B cell (primary cell): ENCODE results near the gene STX7. TPM values are rescaled to one million over a fixed set of nuclear protein-coding genes. Genes with fewer than 3 reads are reported as not detected.
A peak's percentile ranks its signal among the peaks of the same experiment; 100 is the strongest.

Experiments used
- ATAC-seq: fragments of 200-7000 bp; cut with Tn5 transposase; one replicate; pipeline ENCODE4 v1.10.0; 2021; ENCODE audit warnings: low read depth, mild to moderate bottlenecking, moderate number of reproducible peaks, moderate library complexity
- CTCF ChIA-PET: fragments of 350-600 bp; sonication (Branson Sonifier 250); formaldehyde crosslinking; loops from one replicate; lab custom pipeline; 2021; ENCODE audit warnings: antibody characterized with exemption, inconsistent platforms; lab: Charles Lee
- POLR2A ChIA-PET: fragments of 350-600 bp; sonication (Branson Sonifier 250); formaldehyde crosslinking; loops from one replicate; lab custom pipeline; 2021; ENCODE audit warnings: antibody characterized with exemption; lab: Charles Lee
- DNase-seq: peaks from one replicate; pipeline ENCODE4 v3.0.0; 2013
- H2AFZ ChIP-seq: 2 replicates; pipeline ENCODE4 v1.6.1; 2012; ENCODE audit warnings: mild to moderate bottlenecking, low read depth, low read length; ENCODE audit not compliant: insufficient read depth, poor library complexity, severe bottlenecking
- H3K27ac ChIP-seq, 2 donors: 1 replicate in 1 of 2; 2 replicates in 1 of 2; pipeline ENCODE4 v1.5.1; 2012 to 2013; ENCODE audit warnings: low read length in 2 of 2, mild to moderate bottlenecking in 2 of 2, moderate library complexity in 1 of 2
- H3K27me3 ChIP-seq, 4 experiments: fragments of 200-600 bp in 1 of 4; sonication (generic) in 1 of 4; replicated peaks in 1 of 4; 1 replicate in 2 of 4; 2 replicates in 2 of 4; pipeline versions ENCODE4 v1.6.1 to v1.7.0; 2013 to 2016; ENCODE audit warnings: low read length in 3 of 4, mild to moderate bottlenecking in 2 of 4, mixed read lengths in 1 of 4, moderate library complexity in 1 of 4; ENCODE audit not compliant: insufficient read depth in 4 of 4, control insufficient read depth in 3 of 4; ENCODE audit errors: control extremely low read depth in 1 of 4
- H3K36me3 ChIP-seq, 2 experiments: replicated peaks in 1 of 2; 1 replicate in 1 of 2; 2 replicates in 1 of 2; pipeline versions ENCODE4 v1.6.1 to v1.7.1; 2013; ENCODE audit warnings: low read length in 1 of 2; ENCODE audit not compliant: insufficient read depth in 2 of 2, control insufficient read depth in 1 of 2; ENCODE audit errors: control extremely low read depth in 1 of 2, extremely low read depth in 1 of 2
- H3K4me1 ChIP-seq, 2 donors: fragments of 200-600 bp in 1 of 2; sonication (generic) in 1 of 2; 1 replicate in 1 of 2; 2 replicates in 1 of 2; pipeline versions ENCODE4 v1.5.1 to v1.6.1; 2013 to 2017; ENCODE audit warnings: low read length in 2 of 2; ENCODE audit not compliant: control insufficient read depth in 2 of 2, insufficient read depth in 2 of 2
- H3K4me2 ChIP-seq: replicated peaks from 2 replicates; pipeline ENCODE3; 2012; ENCODE audit warnings: mild to moderate bottlenecking, low read depth, low read length; ENCODE audit not compliant: poor library complexity, severe bottlenecking
- H3K4me3 ChIP-seq, 5 experiments: fragments of 200-600 bp in 1 of 5; sonication (generic) in 1 of 5; 1 replicate in 3 of 5; 2 replicates in 2 of 5; pipeline versions ENCODE4 v1.5.1 to v1.7.0; 2011 to 2016; ENCODE audit warnings: low read length in 4 of 5, mild to moderate bottlenecking in 4 of 5, low read depth in 2 of 5, control low read depth in 1 of 5, moderate library complexity in 1 of 5; ENCODE audit not compliant: insufficient read depth in 1 of 5; ENCODE audit errors: control extremely low read depth in 1 of 5, extremely low read depth in 1 of 5
- H3K79me2 ChIP-seq: fragments of 200-600 bp; sonication (generic); one replicate; pipeline ENCODE4 v1.6.0; 2016; ENCODE audit warnings: low read length; ENCODE audit not compliant: control insufficient read depth, insufficient read depth
- H3K9ac ChIP-seq: fragments of 200-600 bp; sonication (generic); 2 replicates; pipeline ENCODE4 v1.6.1; 2017; ENCODE audit warnings: mild to moderate bottlenecking, low read length, moderate library complexity
- H3K9me3 ChIP-seq, 3 donors: one replicate each; pipeline versions ENCODE4 v1.6.1 to v1.7.1; 2013; ENCODE audit warnings: low read length in 2 of 3; ENCODE audit not compliant: control insufficient read depth in 2 of 3, insufficient read depth in 1 of 3; ENCODE audit errors: control extremely low read depth in 1 of 3
- H4K20me1 ChIP-seq: 2 replicates; pipeline ENCODE4 v1.6.0; 2012; ENCODE audit warnings: mild to moderate bottlenecking, low read length; ENCODE audit not compliant: insufficient read depth, control insufficient read depth, poor library complexity, severe bottlenecking
- H3K27ac Mint-ChIP-seq: one replicate; pipeline ENCODE4 v1.8.0; 2021; ENCODE audit warnings: mixed read lengths
- H3K27me3 Mint-ChIP-seq: one replicate; pipeline ENCODE4 v1.8.0; 2021; ENCODE audit warnings: mixed read lengths
- H3K4me1 Mint-ChIP-seq: one replicate; pipeline ENCODE4 v1.8.0; 2021; ENCODE audit warnings: mixed read lengths
- H3K4me3 Mint-ChIP-seq: one replicate; pipeline ENCODE4 v1.8.0; 2021; ENCODE audit warnings: mixed read lengths
- H3K9me3 Mint-ChIP-seq: one replicate; pipeline ENCODE4 v1.8.0; 2022; ENCODE audit warnings: mixed read lengths; ENCODE audit not compliant: insufficient read depth
- EZH2 ChIP-seq: IDR thresholded peaks from 2 replicates; pipeline ENCODE4 v1.6.1; 2012; ENCODE audit warnings: borderline replicate concordance, low read depth, mild to moderate bottlenecking, moderate library complexity, low read length; ENCODE audit not compliant: insufficient read depth, poor library complexity, severe bottlenecking
- WGBS: methylation state at CpG from one replicate; pipeline ENCODE4 v1.1.5; 2013; ENCODE audit warnings: missing lambda C conversion rate; ENCODE audit not compliant: insufficient coverage; 5-methylcytosine and 5-hydroxymethylcytosine counted together
- intact Hi-C: fragments of 100-400 bp; cut with micrococcal nuclease; formaldehyde crosslinking; loops from one replicate; pipeline ENCODE4 v1.10.0; 2022
- polyA plus RNA-seq: library from polyadenylated mRNA; depleted of rRNA; stranded (reverse); fragments of >200 nt; gene quantifications from 2 replicates; pipeline ENCODE4 v1.2.3, GENCODE V29; 2012
- total RNA-seq, 2 donors: library from RNA; stranded (reverse); fragments of 120-200 nt in 1 of 2; gene quantifications; 1 replicate in 1 of 2; 2 replicates in 1 of 2; pipeline versions ENCODE4 v1.2.3 to v1.2.4, GENCODE V29; 2013 to 2022
- TF ChIP-seq, protein P1 (sequence below): fragments of 200-600 bp; IDR thresholded peaks from one replicate; pipeline ENCODE4 v1.8.0; 2022; ENCODE audit warnings: antibody characterized with exemption, mild to moderate bottlenecking

STX7 gene
- total and polyA plus RNA-seq, 2 donors (not counting 1 experiment from before 2014, with no cell fraction given): 70.9 to 221 TPM

DNA sequence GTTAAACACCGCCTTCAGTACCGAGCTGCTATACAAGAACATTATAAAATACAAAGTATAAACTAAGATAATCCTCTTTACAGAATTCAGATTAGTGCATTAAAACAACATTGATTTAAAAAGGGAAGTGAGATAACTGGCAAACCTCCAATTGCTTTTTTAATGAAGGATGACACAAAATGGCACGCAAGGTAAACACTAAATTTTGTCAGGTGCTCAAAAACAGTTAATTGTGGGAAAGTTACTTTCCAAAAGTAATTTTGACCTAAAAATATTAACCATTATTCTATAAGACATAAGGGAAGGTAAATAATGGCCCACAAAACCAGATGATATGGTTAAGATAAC lies 53.3 kb downstream of the STX7 start:
- Histone ChIP-seq H2AFZ (no peak overlapping the region), H3K79me2 (peaks cover 6% of the 10 kb centered on the region), H3K9me3 (no peaks in the 10 kb centered on the region), H3K4me2 (no peak overlapping the region), H3K36me3 (peaks cover 21 to 94% of the 10 kb centered on the region in 2 experiments), H3K4me1 (peaks cover 0 to 14% of the 10 kb centered on the region in 2 donors), H3K27ac (peak overlapping the region in 1 of 2 donors; percentile 69), H3K4me3 (no peak overlapping the region), H4K20me1 (peaks cover 21% of the 10 kb centered on the region), H3K27me3 (no peaks in the 10 kb centered on the region), H3K9ac (no peak overlapping the region)
- Mint-ChIP-seq H3K9me3 (no peaks in the 10 kb centered on the region), H3K27ac (peak overlapping the region; percentile 72), H3K27me3 (no peaks in the 10 kb centered on the region), H3K4me3 (no peak overlapping the region), H3K4me1 (peaks cover 36% of the 10 kb centered on the region)
- DNase-seq (peak; percentile 34), ATAC-seq (peak; percentile 36)
- ChIA-PET POLR2A (no interaction called here), CTCF (interaction anchor here (2.1 kb wide), 1 partner anchor 180 kb away, joined by 5 read pairs; no protein-coding TSS in a partner anchor)
- intact Hi-C loops: no loop called here
- TF ChIP-seq EZH2: no peak
- TF ChIP-seq, protein P1, sequence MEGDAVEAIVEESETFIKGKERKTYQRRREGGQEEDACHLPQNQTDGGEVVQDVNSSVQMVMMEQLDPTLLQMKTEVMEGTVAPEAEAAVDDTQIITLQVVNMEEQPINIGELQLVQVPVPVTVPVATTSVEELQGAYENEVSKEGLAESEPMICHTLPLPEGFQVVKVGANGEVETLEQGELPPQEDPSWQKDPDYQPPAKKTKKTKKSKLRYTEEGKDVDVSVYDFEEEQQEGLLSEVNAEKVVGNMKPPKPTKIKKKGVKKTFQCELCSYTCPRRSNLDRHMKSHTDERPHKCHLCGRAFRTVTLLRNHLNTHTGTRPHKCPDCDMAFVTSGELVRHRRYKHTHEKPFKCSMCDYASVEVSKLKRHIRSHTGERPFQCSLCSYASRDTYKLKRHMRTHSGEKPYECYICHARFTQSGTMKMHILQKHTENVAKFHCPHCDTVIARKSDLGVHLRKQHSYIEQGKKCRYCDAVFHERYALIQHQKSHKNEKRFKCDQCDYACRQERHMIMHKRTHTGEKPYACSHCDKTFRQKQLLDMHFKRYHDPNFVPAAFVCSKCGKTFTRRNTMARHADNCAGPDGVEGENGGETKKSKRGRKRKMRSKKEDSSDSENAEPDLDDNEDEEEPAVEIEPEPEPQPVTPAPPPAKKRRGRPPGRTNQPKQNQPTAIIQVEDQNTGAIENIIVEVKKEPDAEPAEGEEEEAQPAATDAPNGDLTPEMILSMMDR: no peak
- WGBS: no CpG with 5 or more reads among the region's 3 CpGs

DNA sequence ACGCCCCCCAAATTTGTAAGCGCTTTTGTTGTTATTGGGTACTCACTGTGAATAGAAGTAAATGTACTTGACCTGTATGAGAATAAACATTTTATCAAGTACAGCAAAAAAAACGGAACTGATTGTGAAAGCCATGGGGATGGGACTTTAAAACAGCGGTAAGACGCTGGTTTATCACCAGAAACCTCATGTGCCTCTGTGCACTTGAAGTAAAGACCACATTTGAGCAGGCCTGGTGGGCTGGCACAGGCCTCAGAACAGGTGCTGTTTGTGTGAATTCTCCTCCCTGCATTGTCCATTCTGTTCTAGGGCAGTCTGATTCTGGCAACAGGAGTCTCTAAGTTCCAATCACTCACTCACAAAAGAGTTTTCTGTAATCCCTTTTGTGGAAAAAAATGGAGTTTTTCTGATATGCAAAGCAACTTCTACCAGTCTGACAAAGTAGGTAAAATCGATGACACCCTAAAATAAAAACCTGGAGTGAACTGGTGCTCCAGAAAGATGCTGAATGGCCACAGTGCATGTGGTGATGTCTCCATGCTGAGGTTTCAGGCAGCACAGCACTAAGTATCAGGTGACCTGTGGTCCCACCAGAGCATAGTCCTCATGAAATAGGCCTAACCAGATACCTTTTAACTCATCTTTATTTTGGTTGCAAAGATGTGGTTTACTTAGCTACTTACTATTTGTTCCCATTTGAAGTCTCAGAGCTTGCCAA lies 53.9 kb downstream of the STX7 start:
- TF ChIP-seq EZH2: no peak
- TF ChIP-seq, protein P1: no peak
- Mint-ChIP-seq H3K9me3 (no peaks in the 10 kb centered on the region), H3K4me1 (peaks cover 34% of the 10 kb centered on the region), H3K27me3 (no peaks in the 10 kb centered on the region), H3K27ac (peak overlapping the region; percentile 72), H3K4me3 (no peak overlapping the region)
- WGBS: 89% methylated on average over 4 of the region's 6 CpGs
- DNase-seq: no peak
- ChIA-PET POLR2A (no interaction called here), CTCF (no interaction called here)
- peaks cover 6% of the 10 kb centered on the region for H3K79me2 ChIP-seq
- no peak overlapping the region for H2AFZ ChIP-seq
- no peak overlapping the region for H3K9ac ChIP-seq
- peaks cover 21% of the 10 kb centered on the region for H4K20me1 ChIP-seq
- peak overlapping the region in 1 of 2 donors; percentile 69 for H3K27ac ChIP-seq
- peaks cover 20 to 91% of the 10 kb centered on the region in 2 experiments for H3K36me3 ChIP-seq
- no peak overlapping the region for H3K4me3 ChIP-seq
- H3K4me2 ChIP-seq: no peak overlapping the region
- ATAC-seq: peak; percentile 33
- H3K9me3 ChIP-seq: no peaks in the 10 kb centered on the region
- H3K4me1 ChIP-seq: peaks cover 0 to 14% of the 10 kb centered on the region in 2 donors
- no peaks in the 10 kb centered on the region for H3K27me3 ChIP-seq
- intact Hi-C loops: no loop called here
